Inflammatory macrophage (primary cell): ENCODE measurements around the gene WDR82.
A peak's percentile ranks its signal among the peaks of the same experiment; 100 is the strongest.

Experiments used
- DNase-seq, 2 donors: peaks; one replicate each; pipeline ENCODE4 v3.0.0-alpha.2; 2020 to 2022
- total RNA-seq, 18 experiments: gene quantifications; one replicate each; lab custom pipeline; 2026; ENCODE audit warnings: mixed read lengths in 6 of 18, inconsistent platforms in 2 of 18; lab: John Stamatoyannopoulos, UW

WDR82 gene, protein sequence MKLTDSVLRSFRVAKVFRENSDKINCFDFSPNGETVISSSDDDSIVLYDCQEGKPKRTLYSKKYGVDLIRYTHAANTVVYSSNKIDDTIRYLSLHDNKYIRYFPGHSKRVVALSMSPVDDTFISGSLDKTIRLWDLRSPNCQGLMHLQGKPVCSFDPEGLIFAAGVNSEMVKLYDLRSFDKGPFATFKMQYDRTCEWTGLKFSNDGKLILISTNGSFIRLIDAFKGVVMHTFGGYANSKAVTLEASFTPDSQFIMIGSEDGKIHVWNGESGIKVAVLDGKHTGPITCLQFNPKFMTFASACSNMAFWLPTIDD
- 60.8 to 186 (median 130) reads per million in 18 experiments for total RNA-seq

DNA sequence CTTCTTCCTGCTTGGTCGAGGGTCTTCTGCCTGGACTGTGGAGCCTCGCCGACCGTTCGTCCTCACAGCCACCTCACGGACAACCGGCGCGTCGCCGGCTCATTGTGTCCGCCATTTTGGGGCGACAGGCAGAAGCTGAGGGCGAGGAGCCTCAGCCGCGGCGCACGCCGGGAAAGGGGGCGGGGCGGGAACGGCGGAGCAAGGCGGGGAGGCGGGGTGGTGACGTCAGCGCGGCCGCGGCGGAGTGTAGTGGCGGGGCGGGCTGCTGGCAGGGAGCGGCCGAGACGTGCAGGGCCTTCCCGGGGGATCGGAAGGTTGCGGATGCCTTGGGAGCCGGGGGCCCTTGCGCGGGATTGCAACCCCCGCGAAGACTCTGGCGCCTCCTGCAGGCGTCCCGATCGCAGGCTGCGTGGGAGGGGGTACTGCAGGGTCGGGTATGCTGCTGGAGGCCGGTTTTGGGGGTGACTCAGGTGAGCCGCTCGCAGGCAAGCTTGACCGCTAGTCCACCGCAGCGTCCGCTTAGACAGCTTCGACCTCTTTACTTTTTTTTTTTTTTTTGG, at the start of gene WDR82:
Gene WDR82, minus strand, starts transcription at position 140 of the 560 bp plus-strand sequence. CDS start 288 bp downstream, outside the sequence.
- peak; percentile 94 to 95 for DNase-seq

DNA sequence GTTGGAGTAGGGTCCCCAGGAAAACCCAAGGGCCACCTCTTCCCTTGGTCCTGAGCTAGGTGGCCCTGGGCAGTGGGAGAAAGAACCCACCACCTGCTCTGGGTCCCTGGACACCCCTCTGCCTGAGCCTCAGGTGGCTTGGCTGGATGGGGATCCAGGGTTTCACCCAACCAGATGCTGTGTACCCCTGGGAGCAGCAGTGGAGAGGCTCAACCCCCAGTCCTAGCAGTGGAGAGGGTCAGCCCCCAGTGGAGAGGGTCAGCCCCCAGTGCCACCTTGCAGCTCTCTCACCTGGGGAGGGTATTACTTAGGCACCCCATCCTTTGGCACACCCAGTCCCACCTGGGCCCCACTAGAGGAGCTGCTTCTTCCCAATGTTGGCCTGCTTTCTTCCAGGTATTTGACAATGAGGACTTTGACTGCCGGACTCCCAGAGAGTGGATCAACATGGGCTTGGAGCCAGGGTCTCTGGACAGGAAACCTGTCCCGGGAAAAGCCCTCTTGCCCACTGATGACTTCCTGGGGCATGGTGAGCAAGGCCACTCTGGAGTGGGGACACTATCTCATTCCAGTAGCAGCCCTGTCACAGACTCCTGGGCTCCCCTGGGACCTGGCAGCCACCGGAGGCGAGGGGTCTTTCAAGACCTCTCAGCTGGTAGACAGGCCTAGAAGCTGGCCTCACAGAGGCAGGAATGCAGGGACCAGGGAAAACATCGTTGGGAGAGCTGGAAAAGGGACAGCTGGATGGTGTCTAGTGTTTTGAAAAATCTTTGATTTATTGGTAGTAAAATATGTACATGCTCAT, 49.2 kb upstream of the WDR82 start:
- no peak for DNase-seq

DNA sequence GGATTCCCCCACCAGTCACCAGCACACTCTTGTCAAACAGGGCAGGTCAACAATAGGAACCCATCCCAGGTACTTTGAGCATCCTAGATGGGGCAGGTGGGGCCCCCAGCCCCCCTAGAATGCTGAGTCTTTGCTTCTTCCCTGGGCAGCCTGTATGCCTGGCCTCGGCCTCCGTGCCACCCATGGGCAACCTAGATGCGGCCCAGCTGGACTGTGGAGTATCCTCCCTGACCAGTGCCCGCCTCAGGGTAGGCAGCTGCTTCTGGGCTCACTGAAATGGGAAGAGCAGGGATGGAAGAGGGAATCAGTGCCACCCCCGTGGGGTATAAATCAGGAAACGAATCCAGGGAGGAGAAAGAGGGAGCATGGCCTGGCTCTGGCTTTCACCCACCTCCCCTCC, 48.5 kb upstream of the WDR82 start:
- no peak for DNase-seq

DNA sequence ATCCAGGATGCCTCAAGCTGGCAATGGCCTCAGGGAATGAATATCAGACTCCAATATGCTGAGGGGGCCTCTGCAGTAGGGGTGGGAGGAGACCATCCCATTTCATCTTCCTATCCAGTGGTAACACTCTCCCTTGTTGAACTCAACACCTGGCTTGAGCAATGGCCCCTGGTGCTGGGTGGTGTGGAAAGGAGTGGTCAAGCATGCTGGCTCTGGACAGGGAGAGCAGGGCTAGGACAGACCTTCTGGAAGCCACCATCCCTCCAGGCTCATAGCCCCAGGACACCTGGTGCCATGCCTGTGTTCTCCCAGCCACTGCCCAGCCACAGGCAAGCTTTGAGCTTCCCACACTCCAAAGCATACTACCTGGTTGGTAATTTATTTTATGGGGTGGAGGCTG, 47.2 kb upstream of the WDR82 start:
- no peak for DNase-seq

DNA sequence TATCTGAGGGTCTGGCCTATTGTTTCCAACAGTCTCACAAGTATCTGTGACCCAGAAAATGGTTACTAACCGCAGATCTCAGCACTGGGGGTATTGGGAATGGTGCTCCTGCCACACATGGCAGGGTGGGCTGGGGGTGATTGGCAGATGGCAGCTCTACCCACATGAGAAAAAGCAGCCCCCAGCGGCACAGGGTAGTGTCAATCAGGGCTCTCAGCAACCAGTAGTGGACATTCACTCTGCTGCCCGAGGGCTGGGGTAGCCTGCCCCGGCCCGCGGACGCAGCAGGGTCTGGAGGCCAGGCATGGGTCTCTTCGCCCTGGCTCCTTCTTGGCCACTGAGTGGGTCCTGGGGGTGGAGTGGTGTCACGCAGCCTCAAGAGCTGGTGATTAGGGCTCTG, 46.2 kb upstream of the WDR82 start:
- no peak for DNase-seq

DNA sequence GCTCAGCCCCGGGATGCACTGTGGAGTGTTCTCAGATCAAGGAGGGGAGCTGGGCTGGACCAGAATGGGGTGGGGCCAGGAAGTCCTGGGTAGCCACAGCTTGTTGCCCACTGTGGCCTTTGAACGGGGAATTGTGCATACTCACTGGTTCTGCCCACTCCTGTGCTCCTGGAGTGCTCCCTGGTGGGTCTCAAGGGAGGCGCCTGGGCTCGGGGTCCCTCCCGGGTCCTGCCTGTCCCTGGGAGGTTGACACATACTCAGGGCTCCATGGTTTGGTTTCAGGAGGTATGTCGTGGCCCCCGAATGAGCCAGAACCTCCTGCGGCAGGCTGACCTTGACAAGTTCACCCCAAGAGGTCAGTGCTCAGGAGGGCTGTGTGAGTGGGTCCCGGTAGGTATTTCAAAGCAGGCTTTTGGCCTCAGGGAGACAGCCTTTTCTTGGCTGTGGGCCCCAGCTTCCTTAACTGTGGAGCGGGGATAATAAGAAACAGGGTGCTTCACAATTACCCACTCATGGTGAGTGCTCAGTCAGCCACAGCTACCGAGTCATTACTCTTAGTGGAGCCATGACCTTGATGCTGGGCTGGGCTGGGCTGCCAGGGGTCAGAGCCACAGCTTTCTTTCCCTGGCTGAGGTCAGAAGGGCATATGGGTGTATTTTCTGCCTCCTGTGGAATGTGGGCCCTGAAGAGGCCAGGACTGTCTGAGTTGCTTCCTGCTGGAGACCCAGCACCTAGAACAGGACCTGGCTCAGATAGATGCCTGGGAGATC, 45.3 kb upstream of the WDR82 start:
- no peak for DNase-seq

DNA sequence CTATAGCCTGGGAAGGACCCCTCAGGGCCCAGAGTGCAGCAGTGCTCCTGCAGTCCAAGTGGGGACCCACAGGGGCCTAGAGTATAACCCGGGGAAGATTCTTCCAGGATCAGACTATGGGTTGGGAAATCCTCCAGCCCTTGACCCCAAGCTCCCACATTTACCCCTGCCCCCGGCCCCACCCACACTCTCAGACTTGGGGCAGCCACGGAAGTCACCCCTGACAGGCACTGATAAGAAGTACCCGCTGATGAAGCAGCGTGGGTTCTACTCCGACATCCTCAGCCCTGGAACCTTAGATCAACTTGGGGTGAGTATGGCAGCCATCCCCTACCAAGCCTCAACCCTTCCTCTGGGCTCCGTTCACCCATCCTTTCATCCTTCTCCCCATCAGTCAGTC, 44.0 kb upstream of the WDR82 start:
- no peak for DNase-seq

DNA sequence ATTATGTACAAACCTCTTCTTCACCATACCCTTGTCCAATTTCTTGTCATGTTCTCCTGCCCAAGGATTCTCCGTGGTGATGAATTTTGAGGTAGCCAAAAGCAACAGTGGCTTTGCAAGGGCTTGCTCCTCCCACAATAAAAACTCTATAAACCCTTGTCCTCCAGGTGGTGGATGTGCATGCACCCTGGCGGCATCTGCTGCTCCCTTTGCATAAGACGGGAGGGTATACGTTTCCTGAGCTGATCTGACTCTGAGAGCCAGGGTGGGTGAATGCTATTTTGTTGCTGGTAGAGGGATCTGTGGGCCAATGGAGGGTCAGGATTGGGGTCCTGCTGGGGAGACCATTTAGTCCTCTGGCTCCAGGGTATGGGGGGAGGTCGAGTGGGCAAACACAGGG, 43.0 kb upstream of the WDR82 start:
- no peak for DNase-seq

DNA sequence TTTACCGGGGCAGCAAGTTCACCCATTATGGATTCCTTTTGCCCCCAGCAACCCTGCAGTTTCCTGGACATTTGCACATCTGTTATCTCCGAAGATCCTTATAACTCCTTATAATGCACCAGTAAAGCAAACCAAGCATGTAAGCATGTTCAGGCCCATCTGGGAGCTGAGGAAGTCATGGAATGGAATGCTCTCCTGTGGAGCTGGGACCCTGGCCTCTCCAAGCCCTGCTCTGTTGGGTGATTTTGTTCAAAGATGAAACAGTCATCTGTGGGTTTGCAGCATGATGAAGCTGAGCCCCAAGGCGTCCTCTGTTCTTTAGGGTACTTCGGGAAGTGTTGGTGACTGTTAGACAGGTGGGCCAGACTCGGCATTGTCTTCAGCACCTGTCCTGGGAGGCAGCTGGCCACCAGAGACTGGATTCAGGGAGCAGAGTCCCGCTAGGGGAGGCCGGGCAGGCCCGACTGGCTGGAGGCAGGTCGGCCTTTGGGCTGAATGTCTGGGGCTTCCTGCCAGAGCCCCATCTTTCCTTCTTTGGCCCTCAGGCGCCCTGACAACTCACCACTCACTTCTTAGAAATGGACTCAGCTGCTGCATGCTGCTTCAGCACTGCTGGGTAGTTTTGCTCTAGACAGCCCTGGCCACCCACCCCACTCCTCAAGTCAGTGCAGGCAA, 41.6 kb upstream of the WDR82 start:
- DNase-seq, result no peak

DNA sequence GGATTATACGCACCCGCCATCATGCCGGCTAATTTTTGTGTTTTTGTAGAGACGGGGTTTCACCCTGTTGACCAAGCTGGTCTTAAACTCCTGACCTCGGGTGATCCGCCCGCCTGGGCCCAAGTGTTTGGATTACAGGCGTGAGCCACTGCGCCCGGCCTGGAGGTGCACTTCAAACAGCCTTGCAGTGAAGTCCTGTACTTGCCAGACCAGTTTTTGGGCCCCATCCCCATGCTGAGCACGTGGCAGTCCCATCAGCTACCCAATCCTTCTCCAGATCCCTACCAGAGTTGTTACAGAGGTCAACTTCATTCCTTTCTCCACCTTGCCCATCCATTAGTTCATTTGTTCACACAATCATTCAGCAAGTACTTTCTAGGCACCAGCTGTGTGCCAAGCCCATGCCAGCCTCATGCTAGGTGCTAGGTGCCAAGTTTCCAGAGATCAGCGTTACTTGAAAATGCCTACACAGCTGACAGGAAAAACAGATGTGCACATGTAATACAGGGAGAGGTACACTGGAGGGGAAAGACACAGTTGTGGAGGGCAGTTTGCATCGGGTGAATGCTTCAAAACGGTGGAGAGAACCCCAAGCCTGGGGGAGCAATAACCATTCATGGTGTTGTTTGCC, 39.9 kb upstream of the WDR82 start:
- no peak for DNase-seq

DNA sequence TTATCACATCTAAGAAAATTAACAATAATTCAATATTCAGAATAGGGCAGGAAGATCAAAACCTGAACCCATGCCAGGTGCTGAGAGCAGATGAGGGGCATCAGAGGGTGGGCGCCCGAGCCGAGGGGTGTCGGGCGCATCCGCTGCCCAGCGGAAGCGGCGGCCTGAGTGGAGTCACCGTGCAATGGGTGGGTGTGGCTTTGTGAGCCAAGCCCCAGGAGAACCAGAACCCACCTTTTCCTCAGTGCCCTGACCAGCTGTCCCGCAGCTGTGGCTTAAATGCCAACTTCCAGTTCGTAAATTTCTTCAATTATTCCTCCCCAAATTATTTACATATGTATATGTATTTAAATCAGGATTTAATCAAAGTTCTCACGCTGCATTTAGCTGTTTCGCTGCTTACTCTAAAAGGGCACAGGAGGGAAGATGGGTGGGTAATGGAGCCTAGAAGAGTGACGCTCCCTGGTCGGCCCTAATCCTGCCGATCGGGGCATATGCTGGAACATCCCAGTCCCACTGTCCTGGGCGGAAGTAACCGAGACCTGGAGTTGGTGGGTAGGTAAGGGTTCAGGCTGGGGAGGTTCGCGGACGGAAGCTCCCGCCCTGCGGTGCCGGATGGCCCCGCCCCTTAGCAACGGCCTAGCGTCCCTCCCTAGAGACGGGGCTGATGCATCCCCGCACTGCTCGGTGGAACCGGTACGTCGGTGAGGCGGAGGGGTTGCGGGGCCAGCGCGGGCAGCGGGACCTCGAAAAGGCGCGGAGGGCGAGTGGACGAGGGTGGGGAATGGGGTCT, 39.0 kb upstream of the WDR82 start:
- DNase-seq, result peak; percentile 29 to 37

DNA sequence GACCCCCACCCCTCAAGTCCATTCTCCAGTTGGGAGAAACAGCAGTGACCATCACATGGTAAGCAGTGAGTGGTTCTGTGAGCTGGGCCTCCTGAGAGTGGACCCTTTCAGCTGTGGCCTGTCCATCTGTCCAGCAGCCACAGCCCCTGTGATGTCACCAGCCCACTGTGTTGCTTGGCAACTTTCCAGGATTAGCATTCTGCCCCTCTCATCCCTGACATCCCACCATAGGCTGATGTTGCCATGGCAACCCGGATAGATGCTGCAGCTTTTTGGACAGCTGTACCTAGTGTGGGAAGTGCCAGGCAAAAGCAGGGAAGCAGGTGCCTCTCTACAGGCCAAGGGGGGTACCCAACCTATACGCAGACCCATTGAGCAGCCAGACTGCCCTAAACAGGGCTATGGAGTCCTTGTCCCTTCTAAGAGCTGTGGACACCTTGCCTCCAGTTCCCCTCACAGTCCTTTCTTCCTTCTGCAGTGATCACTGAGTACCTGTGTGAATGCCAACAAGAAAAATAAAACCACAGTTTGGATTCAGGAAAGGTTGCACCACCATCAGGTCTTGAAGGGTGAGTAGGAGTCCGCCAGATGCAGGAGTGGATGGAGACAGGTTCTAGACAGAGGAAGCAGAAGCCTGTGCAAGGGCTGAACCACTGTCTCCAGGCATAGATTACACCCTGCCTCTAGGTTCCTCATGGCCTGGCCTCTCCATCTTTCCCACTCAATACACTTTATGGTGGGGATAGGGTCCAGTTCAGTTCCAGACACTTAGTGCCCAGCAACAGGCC, 37.7 kb upstream of the WDR82 start, which contains the start of gene DNAH1:
Gene DNAH1, plus strand, starts transcription at position 343 of the 788 bp plus-strand sequence. CDS start 6,124 bp downstream, outside the sequence.
- DNase-seq, result no peak

DNA sequence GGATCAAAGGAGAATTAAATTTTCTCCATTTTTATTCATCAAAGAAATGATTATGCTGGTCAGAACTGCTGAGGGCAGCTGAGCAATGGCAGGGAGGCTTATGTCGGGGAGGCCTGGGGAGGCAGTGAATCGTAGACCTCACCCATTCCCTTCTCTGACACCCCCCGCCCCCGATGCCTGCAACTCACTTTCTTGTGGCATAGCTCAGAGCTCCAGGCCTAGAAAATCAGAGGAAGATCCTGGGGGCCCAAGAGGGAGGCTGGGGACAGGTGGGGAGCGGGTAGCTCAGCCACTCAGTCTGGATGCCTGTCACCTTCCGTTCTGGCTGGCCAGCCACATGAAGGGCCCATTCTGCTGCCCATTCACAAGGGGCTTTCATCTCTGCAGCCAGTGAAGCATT, 36.6 kb upstream of the WDR82 start:
- no peak for DNase-seq

DNA sequence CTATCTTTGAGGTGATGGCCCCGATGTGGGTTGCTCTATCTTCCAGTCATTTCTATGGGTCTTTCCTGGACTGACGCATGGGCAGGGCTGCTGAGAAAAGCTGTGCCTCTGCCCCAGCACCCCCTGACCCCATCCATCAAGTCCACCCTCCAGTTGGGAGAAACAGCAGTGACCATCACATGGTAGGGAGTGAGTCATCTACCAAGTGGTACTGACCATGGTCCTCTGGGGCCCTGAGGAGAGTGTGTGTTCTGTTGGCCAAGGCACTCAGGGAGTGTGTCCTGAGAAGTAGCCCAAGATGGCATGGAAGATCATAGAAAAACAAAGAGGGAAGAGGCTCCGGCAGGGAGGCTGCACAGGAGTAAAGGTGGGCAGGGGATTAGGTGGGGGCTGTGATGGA, 36.0 kb upstream of the WDR82 start:
- DNase-seq, result peak; percentile 9 to 51

DNA sequence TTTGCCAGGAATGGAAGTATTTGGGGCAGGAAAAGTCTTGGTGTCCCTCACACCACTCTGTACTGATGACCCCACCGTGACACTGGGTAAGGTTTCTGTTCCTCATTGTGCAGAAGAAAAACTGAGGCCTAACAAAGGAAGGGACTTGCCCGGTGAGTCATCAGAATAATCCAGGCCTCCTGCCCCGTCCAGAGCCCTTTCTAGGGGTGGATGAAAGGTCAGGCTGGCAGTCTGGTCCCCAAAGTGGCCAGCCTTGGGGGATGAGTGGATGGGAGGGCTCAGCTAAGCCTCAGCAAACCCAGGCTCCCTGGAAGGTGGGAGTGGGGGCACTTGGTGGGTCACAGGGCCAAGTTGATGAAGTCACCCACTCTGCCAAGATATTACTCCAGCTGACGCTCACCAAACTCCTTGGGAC, 35.3 kb upstream of the WDR82 start:
- DNase-seq, result peak; percentile 88

DNA sequence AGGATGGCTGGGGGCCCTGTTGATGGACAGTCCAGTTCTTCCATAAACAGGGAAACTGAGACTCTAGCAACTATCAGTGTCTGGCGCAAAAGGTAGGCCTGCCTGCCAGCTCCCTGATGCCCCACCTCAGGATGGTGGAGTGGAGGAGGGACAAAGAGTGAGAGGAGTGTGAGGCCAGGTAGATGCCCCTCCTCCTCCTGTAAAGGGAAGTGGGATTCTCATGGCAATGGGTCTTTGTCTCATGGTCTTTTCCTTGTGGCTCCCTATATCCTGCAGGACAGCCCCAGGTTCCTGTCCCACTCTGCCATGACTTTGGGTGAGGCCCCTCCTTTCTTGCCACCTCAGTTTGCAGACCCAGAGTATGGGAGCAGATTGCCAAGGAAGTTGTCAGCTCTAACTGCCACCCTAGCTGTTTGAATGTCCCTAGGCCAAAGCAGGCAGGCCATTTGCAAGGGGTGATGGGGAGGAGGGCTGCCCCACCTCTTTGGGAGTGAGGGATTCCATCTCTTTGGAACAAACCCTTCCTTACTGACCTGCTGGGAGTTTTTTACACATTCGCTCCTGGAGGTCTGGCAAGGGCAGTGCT, 34.8 kb upstream of the WDR82 start:
- DNase-seq, result no peak

DNA sequence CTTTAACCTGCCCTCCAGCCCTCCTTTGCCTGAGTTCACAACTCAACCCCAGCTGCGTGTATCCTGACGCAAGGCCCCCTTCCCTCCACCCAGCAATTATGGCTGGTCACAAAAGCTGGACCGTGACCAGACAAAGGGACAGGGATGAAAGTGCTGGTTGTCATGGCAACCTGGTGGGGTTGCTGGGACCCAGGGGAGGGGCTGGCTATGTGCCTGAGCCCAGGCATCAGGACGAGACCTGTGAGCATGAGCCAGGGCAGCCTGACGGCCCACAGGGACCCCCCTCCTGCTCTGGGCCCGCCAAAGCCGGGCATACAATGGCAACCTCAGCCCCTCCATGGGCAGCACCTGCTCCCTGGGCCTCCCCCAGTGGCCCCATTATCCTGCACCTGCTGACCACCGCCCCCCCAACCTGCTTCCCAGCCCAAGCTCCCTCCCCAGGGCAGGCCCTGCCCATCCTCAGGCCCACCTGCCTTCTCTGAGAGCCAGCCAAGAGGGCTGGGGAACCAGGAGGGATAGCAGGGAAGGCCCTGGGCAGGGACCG, 33.2 kb upstream of the WDR82 start:
- DNase-seq, result no peak

DNA sequence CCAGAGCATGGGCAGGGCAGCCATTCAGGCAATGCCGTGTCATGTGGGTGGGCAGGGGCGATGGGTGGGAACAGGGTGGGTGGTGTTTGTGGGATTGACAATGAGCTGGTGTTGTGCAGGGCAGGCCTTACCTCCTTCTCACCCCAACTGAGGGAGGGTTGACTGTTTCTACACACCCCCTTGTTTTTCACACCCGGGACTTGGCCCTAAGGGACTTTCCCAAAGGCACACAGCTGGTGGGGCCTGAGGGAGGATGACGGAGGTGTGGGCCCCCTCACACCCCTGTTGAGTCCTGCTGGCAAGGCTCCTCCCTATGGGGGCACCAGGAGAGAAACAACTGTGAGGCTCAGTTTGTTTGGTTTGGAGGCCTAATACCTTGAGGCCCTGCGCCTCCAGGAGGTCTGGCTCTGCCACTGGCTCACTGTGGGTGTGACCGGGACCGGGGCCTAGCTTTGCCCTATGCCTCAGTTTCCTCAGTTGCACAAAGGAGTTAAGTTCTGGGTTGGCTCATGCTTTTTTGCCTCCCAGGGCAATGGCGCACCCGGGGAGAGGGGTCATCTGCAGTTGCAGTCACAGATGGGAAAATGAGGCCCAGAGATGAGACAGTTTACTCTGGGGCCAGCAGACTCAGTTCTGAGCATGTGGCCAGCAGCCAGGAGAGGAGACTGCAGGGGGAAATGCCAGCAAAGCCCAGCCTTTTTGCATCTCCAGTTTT, 32.6 kb upstream of the WDR82 start:
- no peak for DNase-seq

DNA sequence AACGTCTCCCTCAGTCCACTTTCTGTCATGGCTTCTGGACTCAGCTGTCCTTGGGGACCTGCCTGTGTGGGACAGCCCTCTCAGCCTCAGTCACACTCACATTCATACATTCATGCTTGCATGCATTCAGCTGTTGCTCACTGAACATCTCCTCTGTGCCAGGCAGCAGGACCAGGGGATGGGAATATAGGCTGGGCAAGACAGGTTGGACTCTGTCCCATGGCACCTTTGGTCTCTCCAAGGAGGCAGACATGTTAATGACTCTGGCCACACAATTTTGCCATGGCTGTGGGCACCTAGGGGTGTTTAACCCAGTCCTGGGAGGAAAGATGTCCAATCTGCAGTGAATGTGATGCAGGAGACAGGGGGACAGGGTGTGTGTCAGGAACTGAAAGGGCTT, 29.9 kb upstream of the WDR82 start:
- DNase-seq, result no peak
